ENCODE data around the gene PLEKHH3. TPM values are rescaled to one million over a fixed set of nuclear protein-coding genes. Genes with fewer than 3 reads are reported as not detected.

The PLEKHH3 gene
- total RNA-seq, 1 experiment from 2014 or later, result 32.2 TPM

GRCh38 chr17:42655528-42655927 lies 21.3 kb downstream of the PLEKHH3 start:
- H3K27ac ChIP-seq (ENCODE audit: low read length), result no peak overlapping the region
- in situ Hi-C loops (cut with HindIII; ENCODE audit: low pct_unique_long_range_greater_than_20kb, low sequenced_read_pairs) (no loop called here), intact Hi-C loops (cut with micrococcal nuclease; ENCODE audit: unreplicated experiment) (no loop called here)
- TF ChIP-seq CTCF (IDR thresholded peaks at IDR 0.05) (no peak), TCF7L2 (IDR thresholded peaks at IDR 0.05; ENCODE audit: low read depth, low read length) (no peak), SIN3A (IDR thresholded peaks at IDR 0.05; ENCODE audit: borderline replicate concordance, insufficient read depth, low read depth, low read length) (no peak), POLR2AphosphoS5 (IDR thresholded peaks at IDR 0.05; ENCODE audit: low read depth, low read length) (no peak)
- TF ChIP-seq, protein P1, sequence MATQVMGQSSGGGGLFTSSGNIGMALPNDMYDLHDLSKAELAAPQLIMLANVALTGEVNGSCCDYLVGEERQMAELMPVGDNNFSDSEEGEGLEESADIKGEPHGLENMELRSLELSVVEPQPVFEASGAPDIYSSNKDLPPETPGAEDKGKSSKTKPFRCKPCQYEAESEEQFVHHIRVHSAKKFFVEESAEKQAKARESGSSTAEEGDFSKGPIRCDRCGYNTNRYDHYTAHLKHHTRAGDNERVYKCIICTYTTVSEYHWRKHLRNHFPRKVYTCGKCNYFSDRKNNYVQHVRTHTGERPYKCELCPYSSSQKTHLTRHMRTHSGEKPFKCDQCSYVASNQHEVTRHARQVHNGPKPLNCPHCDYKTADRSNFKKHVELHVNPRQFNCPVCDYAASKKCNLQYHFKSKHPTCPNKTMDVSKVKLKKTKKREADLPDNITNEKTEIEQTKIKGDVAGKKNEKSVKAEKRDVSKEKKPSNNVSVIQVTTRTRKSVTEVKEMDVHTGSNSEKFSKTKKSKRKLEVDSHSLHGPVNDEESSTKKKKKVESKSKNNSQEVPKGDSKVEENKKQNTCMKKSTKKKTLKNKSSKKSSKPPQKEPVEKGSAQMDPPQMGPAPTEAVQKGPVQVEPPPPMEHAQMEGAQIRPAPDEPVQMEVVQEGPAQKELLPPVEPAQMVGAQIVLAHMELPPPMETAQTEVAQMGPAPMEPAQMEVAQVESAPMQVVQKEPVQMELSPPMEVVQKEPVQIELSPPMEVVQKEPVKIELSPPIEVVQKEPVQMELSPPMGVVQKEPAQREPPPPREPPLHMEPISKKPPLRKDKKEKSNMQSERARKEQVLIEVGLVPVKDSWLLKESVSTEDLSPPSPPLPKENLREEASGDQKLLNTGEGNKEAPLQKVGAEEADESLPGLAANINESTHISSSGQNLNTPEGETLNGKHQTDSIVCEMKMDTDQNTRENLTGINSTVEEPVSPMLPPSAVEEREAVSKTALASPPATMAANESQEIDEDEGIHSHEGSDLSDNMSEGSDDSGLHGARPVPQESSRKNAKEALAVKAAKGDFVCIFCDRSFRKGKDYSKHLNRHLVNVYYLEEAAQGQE (IDR thresholded peaks at IDR 0.05; ENCODE audit: insufficient read depth in 1 of 2, low read depth in 2 of 2, low read length in 1 of 2), result no peak
- H3K4me3 ChIP-seq (ENCODE audit: low read depth in 2 of 2, low read length in 2 of 2), result no peak overlapping the region
- H3K27me3 ChIP-seq (ENCODE audit: control insufficient read depth, insufficient read depth, low read length), result no peaks in the 10 kb centered on the region
- ChIA-PET CTCF (no interaction called here), POLR2A (no interaction called here)
- no TSS peak for BruUV-seq (replicated peaks)
- no peak for ATAC-seq
- H3K4me1 ChIP-seq (ENCODE audit: control insufficient read depth, insufficient read depth, low read length), result peaks cover 5% of the 10 kb centered on the region
- no peak for DNase-seq (ENCODE audit: low read depth, low spot score)
- no peaks in the 10 kb centered on the region; the same call in 1 of the 2 replicates for H3K36me3 ChIP-seq (ENCODE audit: control insufficient read depth, insufficient read depth, low read length)
- no peaks in the 10 kb centered on the region for H3K9me3 ChIP-seq (ENCODE audit: control insufficient read depth, insufficient read depth, low read depth, low read length)

GRCh38 chr17:42653179-42654124 lies 23.3 kb downstream of the PLEKHH3 start:
- in situ Hi-C loops (cut with HindIII; ENCODE audit: low pct_unique_long_range_greater_than_20kb, low sequenced_read_pairs) (no loop called here), intact Hi-C loops (cut with micrococcal nuclease; ENCODE audit: unreplicated experiment) (no loop called here)
- H3K9me3 ChIP-seq (ENCODE audit: control insufficient read depth, insufficient read depth, low read depth, low read length), result no peaks in the 10 kb centered on the region
- peak overlapping the region; percentile 42; the same call in 1 of the 2 replicates for H3K27ac ChIP-seq (ENCODE audit: low read length)
- no peaks in the 10 kb centered on the region for H3K4me1 ChIP-seq (ENCODE audit: control insufficient read depth, insufficient read depth, low read length)
- ChIA-PET CTCF (interaction anchor here (0.8 kb wide), 1 partner anchor 35 kb away, joined by 3 read pairs; no protein-coding TSS in a partner anchor), POLR2A (no interaction called here)
- H3K36me3 ChIP-seq (ENCODE audit: control insufficient read depth, insufficient read depth, low read length), result no peaks in the 10 kb centered on the region
- DNase-seq (ENCODE audit: low read depth, low spot score), result no peak
- H3K4me3 ChIP-seq (ENCODE audit: low read depth in 2 of 2, low read length in 2 of 2), result peak overlapping the region; percentile 10 to 21
- TF ChIP-seq, protein P1 (IDR thresholded peaks at IDR 0.05; ENCODE audit: insufficient read depth in 1 of 2, low read depth in 2 of 2, low read length in 1 of 2), result no peak
- no peak for TF ChIP-seq CTCF (IDR thresholded peaks at IDR 0.05)
- TF ChIP-seq POLR2AphosphoS5 (IDR thresholded peaks at IDR 0.05; ENCODE audit: low read depth, low read length), result no peak
- no peak for TF ChIP-seq TCF7L2 (IDR thresholded peaks at IDR 0.05; ENCODE audit: low read depth, low read length)
- no peak for TF ChIP-seq SIN3A (IDR thresholded peaks at IDR 0.05; ENCODE audit: borderline replicate concordance, insufficient read depth, low read depth, low read length)
- H3K27me3 ChIP-seq (ENCODE audit: control insufficient read depth, insufficient read depth, low read length), result no peaks in the 10 kb centered on the region
- peak; percentile 49; the same call in 1 of the 2 replicates for ATAC-seq
- BruUV-seq (replicated peaks), result no TSS peak
